Lower leg skin (tissue), 4 donors: ENCODE results near the gene ICAM5. TPM values are rescaled to one million over a fixed set of nuclear protein-coding genes. Genes with fewer than 3 reads are reported as not detected.

Source experiments
- DNase-seq, 2 donors: peaks; one replicate each; pipeline ENCODE4 v3.0.0-alpha.2; 2019; ENCODE audit warnings: low spot score in 2 of 2
- H3K4me3 ChIP-seq: fragments of 200-600 bp; sonication (generic); 2 replicates; pipeline ENCODE4 v1.5.1; 2017; ENCODE audit warnings: mild to moderate bottlenecking, low read depth; ENCODE audit not compliant: poor library complexity, severe bottlenecking
- POLR2A ChIP-seq, 2 donors: fragments of 450-650 bp; IDR thresholded peaks; one replicate each; pipeline ENCODE4 v1.6.1; 2016 to 2017; ENCODE audit warnings: antibody characterized with exemption in 2 of 2, mild to moderate bottlenecking in 1 of 2, moderate library complexity in 1 of 2
- WGBS, 2 donors: methylation state at CpG; one replicate each; pipeline ENCODE4 v1.1.5; 2018; 5-methylcytosine and 5-hydroxymethylcytosine counted together
- intact Hi-C: fragments of 100-400 bp; cut with DNase I; formaldehyde crosslinking; loops from one replicate; pipeline ENCODE4 v1.15.0; 2023; ENCODE audit warnings: low total_unique reads
- total RNA-seq, 4 donors: library from RNA; depleted of rRNA; stranded (reverse); fragments of >200 nt; gene quantifications; one replicate each; pipeline ENCODE4 v1.1.0, GENCODE V29; 2016
- TF ChIP-seq, protein P1 (sequence below), 3 donors: fragments of 450-650 bp; IDR thresholded peaks; one replicate each; pipeline ENCODE4 v1.5.1; 2016; ENCODE audit warnings: antibody characterized with exemption in 3 of 3, mild to moderate bottlenecking in 3 of 3, moderate library complexity in 2 of 3

The ICAM5 gene
- total RNA-seq, 4 donors from 2014 or later = 0.13 to 0.20 TPM; not detected in 2

DNA sequence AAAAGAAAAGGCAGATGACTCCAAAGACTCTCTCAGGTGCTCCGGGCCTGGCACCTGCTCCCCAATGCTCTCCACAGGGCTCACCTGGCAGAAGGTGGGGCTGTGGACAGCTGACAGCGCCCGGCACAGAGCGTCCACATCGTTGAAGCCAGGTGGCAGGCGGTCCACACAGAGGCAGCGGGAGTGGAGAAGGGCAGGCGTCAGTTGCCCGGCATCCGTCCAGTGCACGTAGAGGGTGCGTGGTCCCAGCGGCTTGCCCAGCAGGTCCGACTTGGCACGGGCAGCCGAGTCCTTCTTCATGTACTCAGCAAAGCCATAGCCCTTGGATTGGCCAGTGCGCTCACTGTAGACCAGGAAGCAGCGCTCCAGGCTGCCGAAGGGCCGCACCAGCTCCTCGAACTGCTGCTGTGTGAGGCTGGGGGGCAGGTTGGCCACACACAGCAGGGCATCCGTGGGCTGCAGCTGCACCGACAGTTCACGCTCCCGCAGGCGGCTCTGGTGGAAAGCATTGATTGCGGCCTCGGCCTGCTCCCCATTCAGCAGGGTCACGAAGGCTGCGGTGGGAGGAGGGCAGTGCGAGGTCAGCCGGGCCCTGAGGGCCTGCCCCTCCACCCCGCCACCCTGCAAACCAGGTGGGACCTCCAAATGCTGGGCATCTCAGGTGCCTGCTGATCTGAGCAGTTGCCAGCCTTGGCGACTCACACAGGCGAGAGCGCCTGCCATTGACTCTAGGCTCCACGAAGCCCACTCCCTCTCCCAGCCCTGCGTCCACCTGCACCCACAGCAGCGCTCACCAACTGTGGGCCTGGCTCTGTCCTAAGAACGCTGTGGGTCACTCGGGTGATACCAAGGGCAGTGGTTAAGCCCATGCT, 39.0 kb downstream of the ICAM5 start:
- no peak overlapping the region for H3K4me3 ChIP-seq
- no peak for TF ChIP-seq POLR2A (IDR thresholded peaks at IDR 0.05)
- TF ChIP-seq, protein P1, sequence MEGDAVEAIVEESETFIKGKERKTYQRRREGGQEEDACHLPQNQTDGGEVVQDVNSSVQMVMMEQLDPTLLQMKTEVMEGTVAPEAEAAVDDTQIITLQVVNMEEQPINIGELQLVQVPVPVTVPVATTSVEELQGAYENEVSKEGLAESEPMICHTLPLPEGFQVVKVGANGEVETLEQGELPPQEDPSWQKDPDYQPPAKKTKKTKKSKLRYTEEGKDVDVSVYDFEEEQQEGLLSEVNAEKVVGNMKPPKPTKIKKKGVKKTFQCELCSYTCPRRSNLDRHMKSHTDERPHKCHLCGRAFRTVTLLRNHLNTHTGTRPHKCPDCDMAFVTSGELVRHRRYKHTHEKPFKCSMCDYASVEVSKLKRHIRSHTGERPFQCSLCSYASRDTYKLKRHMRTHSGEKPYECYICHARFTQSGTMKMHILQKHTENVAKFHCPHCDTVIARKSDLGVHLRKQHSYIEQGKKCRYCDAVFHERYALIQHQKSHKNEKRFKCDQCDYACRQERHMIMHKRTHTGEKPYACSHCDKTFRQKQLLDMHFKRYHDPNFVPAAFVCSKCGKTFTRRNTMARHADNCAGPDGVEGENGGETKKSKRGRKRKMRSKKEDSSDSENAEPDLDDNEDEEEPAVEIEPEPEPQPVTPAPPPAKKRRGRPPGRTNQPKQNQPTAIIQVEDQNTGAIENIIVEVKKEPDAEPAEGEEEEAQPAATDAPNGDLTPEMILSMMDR (IDR thresholded peaks at IDR 0.05) = no peak
- no peak for DNase-seq
- intact Hi-C loops = no loop called here
- WGBS, 2 donors = 95 to 98% methylated on average over 28 to 41 of the region's 41 CpGs

DNA sequence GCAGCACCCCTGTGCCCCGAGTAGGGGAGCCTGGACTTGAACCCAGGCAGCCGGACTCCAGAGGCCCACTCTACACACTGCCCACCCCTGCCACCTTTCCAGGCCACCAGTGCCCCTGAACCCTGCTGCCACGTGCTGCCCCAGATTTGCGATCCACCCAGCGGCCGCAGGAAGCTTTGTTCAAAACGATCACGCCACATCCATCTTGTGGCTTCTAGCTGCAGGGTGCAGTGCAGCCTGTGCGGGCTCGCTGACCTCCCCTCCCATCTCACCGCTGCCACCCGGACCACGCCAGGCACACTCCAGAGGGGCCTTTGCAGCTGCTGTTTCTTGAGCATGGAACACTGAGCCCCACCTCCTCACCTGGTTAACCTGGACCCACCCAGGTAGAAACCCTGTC, 39.8 kb downstream of the ICAM5 start:
- no peak for DNase-seq
- no peak overlapping the region for H3K4me3 ChIP-seq
- TF ChIP-seq, protein P1 (IDR thresholded peaks at IDR 0.05) = no peak
- no peak for TF ChIP-seq POLR2A (IDR thresholded peaks at IDR 0.05)
- intact Hi-C loops = no loop called here
- WGBS, 2 donors = 92 to 95% methylated on average over 13 of the region's 13 CpGs

DNA sequence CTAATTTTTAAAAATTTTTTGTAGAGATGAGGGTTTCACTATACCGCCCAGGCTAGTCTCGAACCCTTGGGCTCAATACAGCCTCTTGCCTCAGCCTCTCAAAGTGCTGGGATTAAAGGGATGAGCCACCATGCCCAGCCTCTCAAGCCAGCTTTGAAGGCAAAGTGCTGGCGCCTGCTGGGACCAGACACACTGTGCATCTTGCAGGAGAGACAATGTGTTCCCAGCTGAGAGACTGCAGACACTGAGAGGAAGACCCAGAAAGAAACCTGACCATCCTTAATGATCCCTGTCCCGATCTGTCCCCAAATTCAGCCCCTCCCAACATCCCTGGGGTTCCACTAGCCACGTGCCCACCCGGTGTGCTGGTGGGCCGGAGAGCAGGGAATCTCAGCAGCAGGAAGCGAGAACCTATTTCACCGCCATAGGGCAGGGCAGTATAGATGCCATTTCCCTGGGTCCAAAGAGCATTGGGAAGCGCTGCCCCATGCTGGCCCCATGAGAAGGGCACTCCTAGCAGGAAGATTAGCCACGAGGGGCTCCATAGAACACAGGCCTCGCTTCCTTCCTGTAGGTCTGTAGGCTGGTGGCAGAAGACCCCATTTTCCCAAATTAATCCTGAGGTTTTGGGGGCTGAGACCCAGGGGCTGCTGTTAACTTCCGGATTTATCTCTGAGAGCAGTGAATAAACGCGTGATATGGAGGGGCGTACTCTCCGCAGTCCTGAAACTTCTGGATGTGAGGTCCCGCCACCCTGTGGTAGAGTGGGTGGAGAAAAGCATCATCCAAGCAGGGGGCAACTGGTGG, 42.6 kb downstream of the ICAM5 start:
- intact Hi-C loops = loop anchor here (5.0 kb wide), 1 partner anchor 1885 kb away; no protein-coding TSS in a partner anchor
- TF ChIP-seq, protein P1 (IDR thresholded peaks at IDR 0.05) = no peak
- no peak for DNase-seq
- 37 to 38% methylated on average over 16 to 18 of the region's 18 CpGs for WGBS, 2 donors
- H3K4me3 ChIP-seq = peak overlapping the region; percentile 65

DNA sequence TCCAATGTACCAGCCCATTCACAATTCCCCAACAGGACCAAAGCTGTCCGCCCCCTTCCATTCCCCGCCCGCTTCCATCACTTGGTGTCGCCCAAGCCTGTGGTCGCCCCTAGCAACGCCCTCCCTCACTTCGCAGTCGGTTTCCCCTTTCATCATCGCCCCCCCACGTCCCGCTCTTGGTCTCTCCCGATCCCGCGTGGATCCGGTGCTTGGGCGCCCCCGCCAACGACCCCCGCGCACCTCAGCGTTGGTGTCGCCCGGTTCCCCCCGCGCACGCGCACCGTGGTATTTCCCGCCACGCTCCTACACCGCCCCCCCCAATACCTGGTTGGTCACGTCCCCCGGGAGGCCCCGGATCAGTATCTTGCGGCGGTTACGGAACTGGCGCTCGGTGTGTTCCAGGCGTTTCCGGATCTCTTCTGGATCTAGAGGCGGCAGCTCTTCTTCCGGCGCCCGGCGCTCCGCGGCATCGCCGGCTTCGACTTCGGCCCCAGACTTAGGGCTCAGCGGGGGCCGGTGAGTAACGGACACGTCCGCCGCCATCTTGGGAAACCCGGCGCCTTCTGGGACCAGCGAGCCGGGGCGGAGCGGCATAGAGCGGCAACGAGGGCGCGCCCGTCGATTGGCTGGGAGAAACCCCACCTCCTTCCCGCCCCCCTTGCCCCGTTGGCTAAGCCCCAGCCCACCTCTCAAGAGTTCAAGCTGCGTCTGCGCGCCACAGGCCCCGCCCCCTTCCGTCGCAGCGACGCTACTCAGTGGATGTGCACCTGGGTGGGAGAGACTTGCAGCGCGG, 43.4 kb downstream of the ICAM5 start, which contains the start of gene RAVER1:
TSS of gene RAVER1 (minus strand) at position 565 of the 793 bp plus-strand sequence. CDS start at position 543, 22 bp downstream.
- intact Hi-C loops = loop anchor here (5.0 kb wide), 1 partner anchor 1886 kb away; no protein-coding TSS in a partner anchor
- H3K4me3 ChIP-seq = peak within 1 kb of the TSS; percentile 65
- peak; percentile 97 to 99 for DNase-seq
- 1% methylated on average over 30 to 74 of the region's 82 CpGs for WGBS, 2 donors
- no peak for TF ChIP-seq POLR2A (IDR thresholded peaks at IDR 0.05)
- TF ChIP-seq, protein P1 (IDR thresholded peaks at IDR 0.05) = no peak
